Uterus (tissue), 2 donors: ENCODE results near the gene NCBP1.

Experiments used
- CTCF ChIP-seq, 4 experiments: fragments of 200-600 bp in 2 of 4; fragments of 450-650 bp in 2 of 4; sonication (generic) in 2 of 4; IDR thresholded peaks; one replicate each; pipeline ENCODE4 v1.5.1; 2016 to 2019; ENCODE audit warnings: antibody characterized with exemption in 4 of 4, mild to moderate bottlenecking in 2 of 4, moderate library complexity in 1 of 4
- POLR2A ChIP-seq, 2 donors: fragments of 450-650 bp; IDR thresholded peaks; one replicate each; pipeline ENCODE4 v1.6.1; 2016; ENCODE audit warnings: antibody characterized with exemption in 2 of 2, mild to moderate bottlenecking in 1 of 2, moderate library complexity in 1 of 2

- TF ChIP-seq CTCF (IDR thresholded peaks at IDR 0.05) (no peak), POLR2A (IDR thresholded peaks at IDR 0.05) (no peak)
These were observed 12.1 kb downstream of the NCBP1 start for GRCh38 chr9:97645720-97646119.
